Measurements from ENCODE around the gene DAP. TPM values are rescaled to one million over a fixed set of nuclear protein-coding genes. Genes with fewer than 3 reads are reported as not detected.
"Not testable (repeated sequence)": the region's sequence is repeated elsewhere in the genome, so short reads cannot be mapped to it uniquely, and the experiment has no call there.

The DAP gene
- total RNA-seq, 1 donor from 2014 or later, result 102 TPM

DNA sequence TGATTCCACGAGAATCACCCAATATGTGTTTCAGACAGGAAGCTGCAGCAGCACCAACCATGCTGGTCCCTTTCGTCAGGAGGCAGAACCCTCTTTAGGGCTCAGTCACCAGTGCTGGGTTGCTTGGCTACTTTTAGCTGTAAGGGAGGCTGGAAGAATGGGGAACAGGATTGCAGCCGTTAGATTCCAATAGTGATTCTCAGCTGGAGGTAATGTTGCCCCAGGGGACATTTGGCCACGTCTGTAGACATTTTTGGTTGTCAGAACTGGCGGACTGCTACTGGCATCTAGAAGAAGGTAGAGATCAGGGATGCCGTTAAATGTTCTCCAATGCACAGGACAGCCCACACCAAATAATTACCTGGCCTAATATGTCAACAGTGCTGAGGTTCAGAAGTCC, 115.4 kb downstream of the DAP start:
- H3K4me3 Mint-ChIP-seq, result no peak overlapping the region
- H3K9me3 Mint-ChIP-seq, result peaks cover 5% of the 10 kb centered on the region
- H3K4me1 Mint-ChIP-seq (ENCODE audit: unreplicated experiment), result no peaks in the 10 kb centered on the region
- peaks cover 4% of the 10 kb centered on the region for H3K36me3 Mint-ChIP-seq
- TF ChIP-seq CTCF (conservative IDR thresholded peaks at IDR 0.05), result no peak
- H3K27ac Mint-ChIP-seq, result no peak overlapping the region
- no peak for DNase-seq (ENCODE audit: extremely low spot score, unreplicated experiment)
- peaks cover 10% of the 10 kb centered on the region for H3K27me3 Mint-ChIP-seq

- H3K27me3 Mint-ChIP-seq, result peaks cover 10% of the 10 kb centered on the region
- peaks cover 5% of the 10 kb centered on the region for H3K9me3 Mint-ChIP-seq
- no peaks in the 10 kb centered on the region for H3K36me3 Mint-ChIP-seq
- no peak for TF ChIP-seq CTCF (conservative IDR thresholded peaks at IDR 0.05)
- no peak for DNase-seq (ENCODE audit: extremely low spot score, unreplicated experiment)
- no peaks in the 10 kb centered on the region for H3K4me1 Mint-ChIP-seq (ENCODE audit: unreplicated experiment)
- H3K4me3 Mint-ChIP-seq, result no peak overlapping the region
- H3K27ac Mint-ChIP-seq, result no peak overlapping the region
These were observed 115.9 kb downstream of the DAP start for GRCh38 chr5:10645146-10645545.

- Mint-ChIP-seq H3K36me3 (no peaks in the 10 kb centered on the region), H3K9me3 (peaks cover 5% of the 10 kb centered on the region), H3K27ac (no peak overlapping the region), H3K4me1 (ENCODE audit: unreplicated experiment) (no peaks in the 10 kb centered on the region), H3K27me3 (peaks cover 10% of the 10 kb centered on the region), H3K4me3 (no peak overlapping the region)
- no peak for DNase-seq (ENCODE audit: extremely low spot score, unreplicated experiment)
- TF ChIP-seq CTCF (conservative IDR thresholded peaks at IDR 0.05), result no peak
These were observed 116.8 kb downstream of the DAP start for GRCh38 chr5:10644192-10644591.

DNA sequence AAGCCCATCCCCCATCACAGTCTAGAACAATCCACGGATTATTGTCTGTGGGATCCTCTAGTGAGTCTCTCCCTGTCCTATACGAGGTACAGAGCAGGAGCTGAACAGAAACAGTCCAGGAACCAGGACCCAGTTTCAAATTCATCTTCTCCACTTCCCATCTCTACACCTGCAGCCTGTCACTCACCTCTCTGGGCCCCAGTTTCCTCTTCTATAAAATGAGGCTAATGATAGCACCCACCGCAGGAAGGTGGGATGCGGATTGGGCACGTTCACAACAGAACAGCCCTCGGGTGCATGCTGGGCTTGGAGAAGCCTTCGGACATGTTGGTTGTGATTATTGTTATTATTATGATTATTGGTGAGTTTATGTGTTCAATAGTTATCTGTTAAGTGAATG, 118.7 kb downstream of the DAP start:
- H3K27me3 Mint-ChIP-seq, result peaks cover 17% of the 10 kb centered on the region
- H3K27ac Mint-ChIP-seq, result no peak overlapping the region
- H3K4me3 Mint-ChIP-seq, result no peak overlapping the region
- H3K4me1 Mint-ChIP-seq (ENCODE audit: unreplicated experiment), result no peaks in the 10 kb centered on the region
- H3K9me3 Mint-ChIP-seq, result peaks cover 5% of the 10 kb centered on the region
- no peak for TF ChIP-seq CTCF (conservative IDR thresholded peaks at IDR 0.05)
- peaks cover 3% of the 10 kb centered on the region for H3K36me3 Mint-ChIP-seq
- no peak for DNase-seq (ENCODE audit: extremely low spot score, unreplicated experiment)

DNA sequence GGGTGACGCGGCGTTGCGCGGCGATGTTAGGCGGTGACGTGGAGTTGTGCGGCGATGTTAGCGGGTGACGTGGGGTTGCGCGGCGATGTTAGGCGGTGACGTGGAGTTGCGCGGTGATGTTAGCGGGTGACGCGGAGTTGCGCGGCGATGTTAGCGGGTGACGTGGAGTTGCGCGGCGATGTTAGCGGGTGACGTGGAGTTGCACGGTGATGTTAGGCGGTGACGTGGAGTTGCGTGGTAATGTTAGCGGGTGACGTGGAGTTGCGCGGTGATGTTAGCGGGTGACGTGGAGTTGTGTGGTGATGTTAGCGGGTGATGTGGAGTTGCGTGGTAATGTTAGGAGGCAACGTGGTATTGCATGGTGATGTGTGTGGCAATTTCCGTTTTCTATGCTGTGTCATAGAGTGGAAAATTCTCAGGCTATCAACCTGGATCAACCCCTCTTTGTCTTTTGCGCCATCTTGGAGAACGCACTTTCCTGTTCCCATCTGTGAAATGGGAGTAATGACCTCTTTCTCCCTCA, 121.1 kb downstream of the DAP start:
- TF ChIP-seq CTCF (conservative IDR thresholded peaks at IDR 0.05), result no peak
- DNase-seq (ENCODE audit: extremely low spot score, unreplicated experiment), result no peak
- H3K27ac Mint-ChIP-seq, result no peak overlapping the region
- no peaks in the 10 kb centered on the region for H3K9me3 Mint-ChIP-seq
- H3K36me3 Mint-ChIP-seq, result peaks cover 3% of the 10 kb centered on the region
- H3K4me1 Mint-ChIP-seq (ENCODE audit: unreplicated experiment), result no peaks in the 10 kb centered on the region
- no peak overlapping the region for H3K4me3 Mint-ChIP-seq
- peaks cover 20% of the 10 kb centered on the region for H3K27me3 Mint-ChIP-seq

GRCh38 chr5:10638723-10639122, 122.3 kb downstream of the DAP start:
- H3K4me3 Mint-ChIP-seq; H3K36me3 Mint-ChIP-seq; H3K4me1 Mint-ChIP-seq (ENCODE audit: unreplicated experiment); H3K27ac Mint-ChIP-seq; DNase-seq (ENCODE audit: extremely low spot score, unreplicated experiment); H3K9me3 Mint-ChIP-seq: not testable (repeated sequence)
- peaks cover 20% of the 10 kb centered on the region for H3K27me3 Mint-ChIP-seq

Data from type B pancreatic cell (in vitro differentiated cells).